Ectodermal cell (in vitro differentiated cells): Measurements from ENCODE around the gene PRKCD.
A peak's percentile ranks its signal among the peaks of the same experiment; 100 is the strongest.

Source experiments
- H3K27ac ChIP-seq: 2 replicates; pipeline ENCODE4 v1.7.0; 2013; ENCODE audit warnings: mild to moderate bottlenecking, low read depth, low read length; ENCODE audit not compliant: insufficient read depth, poor library complexity, severe bottlenecking
- H3K27me3 ChIP-seq: 2 replicates; pipeline ENCODE4 v1.7.0; 2013; ENCODE audit warnings: mild to moderate bottlenecking, low read length; ENCODE audit not compliant: insufficient read depth, control insufficient read depth, poor library complexity, severe bottlenecking
- H3K36me3 ChIP-seq: one replicate; pipeline ENCODE4 v1.7.0; 2013; ENCODE audit warnings: low read length; ENCODE audit not compliant: control insufficient read depth, insufficient read depth
- H3K4me1 ChIP-seq: one replicate; pipeline ENCODE4 v1.7.0; 2013; ENCODE audit warnings: low read length; ENCODE audit not compliant: control insufficient read depth, insufficient read depth
- H3K4me3 ChIP-seq: 2 replicates; pipeline ENCODE4 v1.7.0; 2013; ENCODE audit warnings: low read depth, low read length, control low read depth; ENCODE audit not compliant: insufficient read depth
- H3K9me3 ChIP-seq: 2 replicates; pipeline ENCODE4 v1.7.0; 2013; ENCODE audit warnings: mild to moderate bottlenecking, low read length, moderate library complexity; ENCODE audit not compliant: control insufficient read depth
- WGBS, 2 experiments: methylation state at CpG; one replicate each; pipeline ENCODE4 v1.1.7; 2013; ENCODE audit warnings: missing lambda C conversion rate in 2 of 2; 5-methylcytosine and 5-hydroxymethylcytosine counted together

Gene PRKCD

GRCh38 chr3:53123510-53123909 is 37.5 kb upstream of the PRKCD start:
- H3K27ac ChIP-seq = no peak overlapping the region
- H3K27me3 ChIP-seq = no peaks in the 10 kb centered on the region
- 92 to 95% methylated on average over 8 of the region's 8 CpGs for WGBS, 2 experiments
- no peak overlapping the region for H3K4me3 ChIP-seq
- no peaks in the 10 kb centered on the region for H3K9me3 ChIP-seq
- H3K36me3 ChIP-seq = peaks cover 46% of the 10 kb centered on the region
- no peaks in the 10 kb centered on the region for H3K4me1 ChIP-seq

- Histone ChIP-seq H3K4me3 (no peak overlapping the region), H3K27ac (no peak overlapping the region), H3K36me3 (peaks cover 43% of the 10 kb centered on the region), H3K9me3 (no peaks in the 10 kb centered on the region), H3K4me1 (no peaks in the 10 kb centered on the region), H3K27me3 (no peaks in the 10 kb centered on the region)
- WGBS, 2 experiments = 95 to 96% methylated on average over 6 of the region's 6 CpGs
Observed at GRCh38 chr3:53123953-53124352, 37.1 kb upstream of the PRKCD start.

- Histone ChIP-seq H3K27me3 (no peaks in the 10 kb centered on the region), H3K27ac (no peak overlapping the region), H3K4me1 (no peaks in the 10 kb centered on the region), H3K4me3 (no peak overlapping the region), H3K9me3 (no peaks in the 10 kb centered on the region), H3K36me3 (peaks cover 27% of the 10 kb centered on the region)
- WGBS, 2 experiments = 95 to 100% methylated on average over 2 of the region's 2 CpGs
Observed at GRCh38 chr3:53126601-53127000, 34.4 kb upstream of the PRKCD start.

- WGBS, 2 experiments = 93 to 95% methylated on average over 3 of the region's 3 CpGs
- H3K9me3 ChIP-seq = no peaks in the 10 kb centered on the region
- H3K27ac ChIP-seq = no peak overlapping the region
Observed at GRCh38 chr3:53129344-53129743, 31.7 kb upstream of the PRKCD start.

GRCh38 chr3:53130179-53131061 is 30.6 kb upstream of the PRKCD start, which contains the start of gene RFT1:
Gene RFT1, minus strand, starts transcription at chr3:53130435. Its CDS starts 35 bp downstream, at chr3:53130400.
- Histone ChIP-seq H3K4me3 (peak within 1 kb of the TSS; percentile 100), H3K27me3 (no peaks in the 10 kb centered on the region), H3K36me3 (peaks cover 4% of the 10 kb centered on the region), H3K27ac (peak within 1 kb of the TSS; percentile 74), H3K4me1 (no peaks in the 10 kb centered on the region), H3K9me3 (no peaks in the 10 kb centered on the region)
- WGBS, 2 experiments = 5% methylated on average over 41 of the region's 41 CpGs

More at GRCh38 chr3:53129344-53129743, 31.7 kb upstream of the PRKCD start:
- no peaks in the 10 kb centered on the region for H3K4me1 ChIP-seq
- no peaks in the 10 kb centered on the region for H3K27me3 ChIP-seq
- peak overlapping the region; percentile 100 for H3K4me3 ChIP-seq
- peaks cover 10% of the 10 kb centered on the region for H3K36me3 ChIP-seq

- H3K4me1 ChIP-seq = no peaks in the 10 kb centered on the region
- 95% methylated on average over 4 of the region's 4 CpGs for whole genome bisulfite sequencing, 2 experiments
- peak overlapping the region; percentile 100 for H3K4me3 ChIP-seq
- no peak overlapping the region for H3K27ac ChIP-seq
- H3K27me3 ChIP-seq = no peaks in the 10 kb centered on the region
- no peaks in the 10 kb centered on the region for H3K36me3 ChIP-seq
- H3K9me3 ChIP-seq = no peaks in the 10 kb centered on the region
Observed at GRCh38 chr3:53131096-53131495, 29.9 kb upstream of the PRKCD start.

- H3K36me3 ChIP-seq = no peaks in the 10 kb centered on the region
- H3K27me3 ChIP-seq = no peaks in the 10 kb centered on the region
- H3K4me3 ChIP-seq = no peak overlapping the region
- WGBS, 2 experiments = 67 to 78% methylated on average over 5 of the region's 5 CpGs
- no peaks in the 10 kb centered on the region for H3K9me3 ChIP-seq
- H3K4me1 ChIP-seq = no peaks in the 10 kb centered on the region
- no peak overlapping the region for H3K27ac ChIP-seq
Observed at GRCh38 chr3:53132347-53132746, 28.7 kb upstream of the PRKCD start.

- H3K4me1 ChIP-seq = no peaks in the 10 kb centered on the region
- no peaks in the 10 kb centered on the region for H3K9me3 ChIP-seq
- 37 to 38% methylated on average over 6 of the region's 6 CpGs for WGBS, 2 experiments
- H3K27me3 ChIP-seq = no peaks in the 10 kb centered on the region
- no peak overlapping the region for H3K4me3 ChIP-seq
- no peak overlapping the region for H3K27ac ChIP-seq
- no peaks in the 10 kb centered on the region for H3K36me3 ChIP-seq
Observed at GRCh38 chr3:53134631-53135232, 26.3 kb upstream of the PRKCD start.

- Histone ChIP-seq H3K4me1 (no peaks in the 10 kb centered on the region), H3K9me3 (no peaks in the 10 kb centered on the region), H3K36me3 (no peaks in the 10 kb centered on the region), H3K27ac (no peak overlapping the region), H3K27me3 (no peaks in the 10 kb centered on the region), H3K4me3 (no peak overlapping the region)
- 89 to 94% methylated on average over 2 of the region's 2 CpGs for WGBS, 2 experiments
Observed at GRCh38 chr3:53137221-53137620, 23.8 kb upstream of the PRKCD start.

- Histone ChIP-seq H3K4me1 (no peaks in the 10 kb centered on the region), H3K27ac (no peak overlapping the region), H3K9me3 (no peaks in the 10 kb centered on the region), H3K4me3 (no peak overlapping the region), H3K36me3 (no peaks in the 10 kb centered on the region), H3K27me3 (no peaks in the 10 kb centered on the region)
- 94 to 98% methylated on average over 2 to 4 of the region's 4 CpGs for WGBS, 2 experiments
Observed at GRCh38 chr3:53137835-53138446, 23.1 kb upstream of the PRKCD start.
